HG02678 (cell line): ENCODE results near the gene PRDM15.

Experiments used
- ATAC-seq: cut with Tn5 transposase; IDR thresholded peaks from one replicate; pipeline ENCODE4 v1.9.1; 2021; ENCODE audit warnings: mild to moderate bottlenecking, moderate library complexity; ENCODE audit not compliant: unreplicated experiment

PRDM15 gene

GRCh38 chr21:41864311-41865001 is 14.7 kb downstream of the PRDM15 start:
- ATAC-seq, result no peak

- no peak for ATAC-seq
Observed at GRCh38 chr21:41863439-41863740, 15.8 kb downstream of the PRDM15 start.

GRCh38 chr21:41861987-41862386 is 17.2 kb downstream of the PRDM15 start:
- no peak for ATAC-seq

- ATAC-seq, result no peak
Observed at GRCh38 chr21:41861255-41861654, 17.9 kb downstream of the PRDM15 start.

- ATAC-seq, result no peak
Observed at GRCh38 chr21:41859297-41859980, 19.7 kb downstream of the PRDM15 start.

GRCh38 chr21:41858466-41859296 is 20.5 kb downstream of the PRDM15 start:
- no peak for ATAC-seq

- no peak for ATAC-seq
Observed at GRCh38 chr21:41857771-41858300, 21.3 kb downstream of the PRDM15 start.

- ATAC-seq, result no peak
Observed at GRCh38 chr21:41856572-41856971, 22.6 kb downstream of the PRDM15 start.

GRCh38 chr21:41854426-41854995 is 24.6 kb downstream of the PRDM15 start:
- no peak for ATAC-seq

- no peak for ATAC-seq
Observed at GRCh38 chr21:41852929-41853320, 26.2 kb downstream of the PRDM15 start.

GRCh38 chr21:41852151-41852928 is 26.8 kb downstream of the PRDM15 start:
- no peak for ATAC-seq

GRCh38 chr21:41851090-41851790 is 27.9 kb downstream of the PRDM15 start:
- ATAC-seq, result no peak

- ATAC-seq, result no peak
Observed at GRCh38 chr21:41850085-41850484, 29.1 kb downstream of the PRDM15 start.

GRCh38 chr21:41848958-41849580 is 30.1 kb downstream of the PRDM15 start:
- ATAC-seq, result no peak

GRCh38 chr21:41848533-41848932 is 30.6 kb downstream of the PRDM15 start:
- no peak for ATAC-seq

GRCh38 chr21:41847066-41847804 is 31.9 kb downstream of the PRDM15 start:
- ATAC-seq, result no peak

GRCh38 chr21:41846536-41846935 is 32.6 kb downstream of the PRDM15 start:
- ATAC-seq, result no peak

- ATAC-seq, result no peak
Observed at GRCh38 chr21:41846033-41846317, 33.2 kb downstream of the PRDM15 start.
